Testis (tissue), 3 donors: Measurements from ENCODE around the gene PDE10A. TPM values are rescaled to one million over a fixed set of nuclear protein-coding genes. Genes with fewer than 3 reads are reported as not detected.

Experiments used
- DNase-seq: peaks from one replicate; pipeline ENCODE4 v3.0.0-alpha.2; 2019
- H3K27ac ChIP-seq, 2 donors: fragments of 200-600 bp; sonication (generic); one replicate each; pipeline ENCODE4 v1.5.1; 2019
- H3K27me3 ChIP-seq: fragments of 200-600 bp; sonication (generic); one replicate; pipeline ENCODE4 v1.5.1; 2019
- H3K36me3 ChIP-seq: fragments of 200-600 bp; sonication (generic); one replicate; pipeline ENCODE4 v1.5.1; 2017; ENCODE audit warnings: low read depth; ENCODE audit errors: missing control alignments
- H3K4me1 ChIP-seq: fragments of 200-600 bp; sonication (generic); one replicate; pipeline ENCODE4 v1.5.1; 2019
- H3K4me3 ChIP-seq, 2 donors: fragments of 200-600 bp; sonication (generic); one replicate each; pipeline ENCODE4 v1.5.1; 2017 to 2019
- H3K9me3 ChIP-seq: fragments of 200-600 bp; sonication (generic); one replicate; pipeline ENCODE4 v1.5.1; 2017
- CTCF ChIP-seq, 3 experiments: fragments of 450-650 bp in 2 of 3; fragments of 200-600 bp in 1 of 3; sonication (generic) in 1 of 3; IDR thresholded peaks; one replicate each; pipeline ENCODE4 v1.5.1; 2016 to 2019; ENCODE audit warnings: antibody characterized with exemption in 3 of 3, mild to moderate bottlenecking in 2 of 3, moderate library complexity in 1 of 3
- POLR2A ChIP-seq: fragments of 450-650 bp; IDR thresholded peaks from one replicate; pipeline ENCODE4 v1.6.1; 2017; ENCODE audit warnings: antibody characterized with exemption, mild to moderate bottlenecking, moderate library complexity
- WGBS, 2 donors: methylation state at CpG; one replicate each; pipeline ENCODE4 v1.1.5; 2018; 5-methylcytosine and 5-hydroxymethylcytosine counted together
- intact Hi-C: fragments of 100-400 bp; cut with DNase I; formaldehyde crosslinking; loops from one replicate; pipeline ENCODE4 v1.15.1; 2023; ENCODE audit warnings: low total_unique reads
- polyA plus RNA-seq: library from polyadenylated mRNA; stranded (reverse); fragments of 350-450 nt; fragmentation: Illumina TruSeq; extraction: RNeasy Lipid Tissue Mini Kit (QIAGEN cat#74804); gene quantifications from one replicate; pipeline ENCODE4 v1.2.3, GENCODE V29; 2014; ENCODE audit warnings: low read depth, low replicate concordance; ENCODE audit not compliant: insufficient read depth
- total RNA-seq, 2 donors: library from RNA; depleted of rRNA; stranded (reverse); fragments of >200 nt; gene quantifications; one replicate each; pipeline ENCODE4 v1.2.3, GENCODE V29; 2016

PDE10A gene
- total and polyA plus RNA-seq, 3 donors from 2014 or later = 15.5 to 22.0 (median 18.0) TPM

- no peak for DNase-seq
- intact Hi-C loops = no loop called here
- Histone ChIP-seq H3K27ac (no peak overlapping the region), H3K9me3 (no peaks in the 10 kb centered on the region), H3K4me1 (no peaks in the 10 kb centered on the region), H3K27me3 (no peaks in the 10 kb centered on the region), H3K36me3 (no peaks in the 10 kb centered on the region), H3K4me3 (no peak overlapping the region)
- TF ChIP-seq POLR2A (no peak), CTCF (IDR thresholded peaks at IDR 0.05) (peak in 2 of 3 experiments; percentile 21 to 42)
- 46 to 51% methylated on average over 4 of the region's 4 CpGs for WGBS, 2 donors
These were observed 223.0 kb downstream of the PDE10A start for GRCh38 chr6:165439928-165440554.

GRCh38 chr6:165426892-165427291 lies 236.1 kb downstream of the PDE10A start:
- intact Hi-C loops = no loop called here
- no peak for TF ChIP-seq POLR2A
- no peak for TF ChIP-seq CTCF (IDR thresholded peaks at IDR 0.05)
- Histone ChIP-seq H3K27ac (no peak overlapping the region), H3K4me1 (no peaks in the 10 kb centered on the region), H3K4me3 (no peak overlapping the region), H3K9me3 (no peaks in the 10 kb centered on the region), H3K27me3 (no peaks in the 10 kb centered on the region), H3K36me3 (no peaks in the 10 kb centered on the region)
- no peak for DNase-seq
- WGBS, 2 donors = 94 to 96% methylated on average over 2 of the region's 2 CpGs

GRCh38 chr6:165422192-165422591 lies 240.8 kb downstream of the PDE10A start:
- DNase-seq = no peak
- Histone ChIP-seq H3K27me3 (no peaks in the 10 kb centered on the region), H3K27ac (no peak overlapping the region), H3K4me3 (no peak overlapping the region), H3K36me3 (no peaks in the 10 kb centered on the region), H3K9me3 (no peaks in the 10 kb centered on the region), H3K4me1 (no peaks in the 10 kb centered on the region)
- WGBS, 2 donors = 96% methylated on average over 11 of the region's 11 CpGs
- intact Hi-C loops = no loop called here
- TF ChIP-seq CTCF (IDR thresholded peaks at IDR 0.05) = no peak
- no peak for TF ChIP-seq POLR2A

GRCh38 chr6:165417278-165417865 lies 245.7 kb downstream of the PDE10A start:
- H3K4me1 ChIP-seq = no peaks in the 10 kb centered on the region
- no peaks in the 10 kb centered on the region for H3K9me3 ChIP-seq
- DNase-seq = no peak
- H3K27me3 ChIP-seq = no peaks in the 10 kb centered on the region
- TF ChIP-seq POLR2A (no peak), CTCF (IDR thresholded peaks at IDR 0.05) (no peak)
- H3K4me3 ChIP-seq = no peak overlapping the region
- H3K36me3 ChIP-seq = no peaks in the 10 kb centered on the region
- intact Hi-C loops = no loop called here
- WGBS, 2 donors = 52 to 63% methylated on average over 6 of the region's 6 CpGs
- no peak overlapping the region for H3K27ac ChIP-seq

GRCh38 chr6:165404697-165405096 lies 258.3 kb downstream of the PDE10A start:
- intact Hi-C loops = no loop called here
- no peaks in the 10 kb centered on the region for H3K36me3 ChIP-seq
- no peak overlapping the region for H3K4me3 ChIP-seq
- WGBS, 2 donors = 33 to 61% methylated on average over 2 of the region's 2 CpGs
- no peaks in the 10 kb centered on the region for H3K27me3 ChIP-seq
- H3K27ac ChIP-seq = no peak overlapping the region
- H3K4me1 ChIP-seq = no peaks in the 10 kb centered on the region
- no peak for TF ChIP-seq CTCF (IDR thresholded peaks at IDR 0.05)
- DNase-seq = no peak
- H3K9me3 ChIP-seq = no peaks in the 10 kb centered on the region
